HG02610 (cell line): Measurements from ENCODE around the gene PTCH2.
A peak's percentile ranks its signal among the peaks of the same experiment; 100 is the strongest.
"Not testable (repeated sequence)": the region's sequence is repeated elsewhere in the genome, so short reads cannot be mapped to it uniquely, and the experiment has no call there.

ENCODE experiments used
- ATAC-seq: cut with Tn5 transposase; IDR thresholded peaks from one replicate; pipeline ENCODE4 v1.9.1; 2021; ENCODE audit warnings: mild to moderate bottlenecking, moderate library complexity; ENCODE audit not compliant: unreplicated experiment

Gene PTCH2

DNA sequence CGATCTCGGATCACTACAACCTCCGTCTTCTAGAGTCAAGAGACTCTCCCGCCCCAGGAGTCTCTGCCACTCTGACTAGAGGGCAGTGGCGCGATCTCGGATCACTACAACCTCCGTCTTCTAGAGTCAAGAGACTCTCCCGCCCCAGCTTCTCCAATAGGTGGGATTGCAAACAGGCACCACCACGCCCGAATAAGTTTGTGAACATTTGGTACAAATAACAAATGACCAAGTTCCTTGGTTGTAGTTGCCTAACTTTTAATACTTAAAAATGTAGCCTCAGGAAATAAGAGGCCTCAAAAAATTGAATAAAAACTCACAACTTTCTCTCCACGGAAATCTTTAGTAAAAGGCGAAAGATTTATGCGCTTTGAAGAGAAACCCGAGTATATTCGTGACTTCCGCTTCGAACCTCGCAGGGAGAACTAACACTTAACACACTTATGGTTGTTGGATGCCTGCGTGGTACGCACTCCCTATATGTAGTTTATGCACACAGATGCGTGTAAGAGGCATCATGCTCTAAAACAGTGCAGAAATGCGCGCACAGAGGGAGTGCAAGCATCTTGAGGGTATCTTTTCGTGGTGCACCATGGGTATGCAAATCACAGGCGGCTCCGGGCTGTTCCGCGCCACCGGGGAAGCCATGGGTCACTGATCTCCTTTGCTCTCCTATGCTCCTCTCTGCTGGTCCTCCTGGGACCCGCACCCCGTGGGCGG, 23.3 kb downstream of the PTCH2 start:
- ATAC-seq: peak; percentile 86

DNA sequence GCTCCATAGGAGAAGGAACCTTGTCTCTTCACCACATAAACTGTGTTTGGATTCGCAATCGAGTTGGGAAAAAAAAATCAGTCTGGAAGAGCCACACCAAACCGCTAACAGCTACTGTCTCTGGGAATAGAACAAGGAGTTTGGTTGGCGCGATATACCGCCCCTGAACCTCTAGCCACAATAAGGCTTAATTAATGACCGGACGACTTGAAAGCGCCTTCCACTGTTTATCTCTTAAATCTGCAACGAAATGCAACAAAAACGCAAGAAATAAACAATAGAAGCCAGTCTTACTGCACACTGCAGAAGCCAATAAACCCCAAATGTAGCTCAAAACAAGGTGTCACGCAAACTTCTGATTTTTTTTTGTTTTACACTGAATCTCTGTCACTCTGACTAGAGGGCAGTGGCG, 23.9 kb downstream of the PTCH2 start:
- no peak for ATAC-seq

DNA sequence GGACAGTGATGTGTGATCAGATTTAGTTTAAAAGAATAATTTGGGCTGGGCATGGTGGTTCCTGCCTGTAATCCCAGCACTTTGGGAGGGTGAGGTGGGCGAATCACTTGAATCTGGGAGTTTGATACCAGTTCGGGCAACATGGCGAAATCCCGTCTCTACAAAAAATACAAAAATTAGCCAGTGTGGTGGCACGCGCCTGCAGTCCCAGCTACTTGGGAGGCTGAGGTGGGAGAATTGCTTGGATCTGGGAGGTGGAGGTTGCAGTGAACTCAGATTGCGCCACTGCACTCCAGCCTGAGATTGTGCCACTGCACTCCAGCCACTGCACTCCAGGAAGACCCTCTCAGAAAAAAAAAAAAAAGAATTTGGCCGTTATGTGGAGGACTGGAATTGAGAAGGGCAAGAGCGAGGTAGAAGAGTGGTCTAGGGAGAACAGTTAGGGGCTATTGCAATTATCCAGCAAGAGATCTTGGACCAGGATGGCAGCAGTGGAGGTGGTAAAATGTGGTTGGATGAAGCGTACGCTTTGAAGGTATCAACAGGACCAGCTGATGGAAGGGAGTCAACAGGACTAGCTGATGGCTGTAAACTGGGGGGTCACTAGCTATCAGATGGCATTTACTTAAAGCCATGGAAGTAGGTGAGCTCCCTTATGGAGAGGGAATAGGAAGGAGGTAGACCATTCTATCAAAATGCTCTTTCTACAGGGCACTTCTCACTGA, 25.1 kb downstream of the PTCH2 start:
- ATAC-seq: no peak

DNA sequence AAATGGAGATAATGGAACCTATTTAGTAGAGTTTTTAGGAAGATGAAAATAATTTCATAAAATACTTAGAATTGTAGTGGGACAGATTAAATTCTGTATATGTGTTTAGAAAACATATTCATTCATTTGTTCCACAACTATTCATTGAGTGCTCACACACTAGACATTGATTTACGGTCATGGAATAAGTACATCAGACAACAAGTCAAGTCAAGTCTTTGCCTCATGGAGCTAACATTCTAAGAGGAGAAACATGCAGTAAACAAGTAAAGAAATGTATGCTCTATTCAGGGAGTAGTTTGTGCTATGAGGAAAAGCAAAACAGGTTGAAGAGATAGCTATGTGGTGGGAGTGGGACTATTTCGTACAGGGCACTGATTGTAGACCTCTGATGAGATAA, 25.7 kb downstream of the PTCH2 start:
- no peak for ATAC-seq

DNA sequence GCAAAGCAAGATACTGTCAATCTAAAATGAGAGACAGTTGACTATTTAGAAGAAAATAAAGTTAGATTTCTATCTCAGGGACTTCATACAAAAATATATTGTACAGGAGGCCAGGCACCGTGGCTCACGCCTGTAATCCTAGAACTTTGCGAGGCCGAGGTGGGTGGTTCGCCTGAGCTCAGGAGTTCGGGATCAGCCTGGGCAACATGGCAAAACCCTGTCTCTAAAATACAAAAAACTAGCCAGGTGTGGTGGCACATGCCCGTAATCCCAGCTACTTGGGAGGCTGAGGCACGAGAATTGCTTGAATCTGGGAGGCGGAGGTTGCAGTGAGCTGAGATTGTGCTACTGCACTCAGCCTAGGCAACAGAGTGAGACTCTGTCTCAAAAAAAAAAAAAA, 27.1 kb downstream of the PTCH2 start:
- not testable (repeated sequence) for ATAC-seq

DNA sequence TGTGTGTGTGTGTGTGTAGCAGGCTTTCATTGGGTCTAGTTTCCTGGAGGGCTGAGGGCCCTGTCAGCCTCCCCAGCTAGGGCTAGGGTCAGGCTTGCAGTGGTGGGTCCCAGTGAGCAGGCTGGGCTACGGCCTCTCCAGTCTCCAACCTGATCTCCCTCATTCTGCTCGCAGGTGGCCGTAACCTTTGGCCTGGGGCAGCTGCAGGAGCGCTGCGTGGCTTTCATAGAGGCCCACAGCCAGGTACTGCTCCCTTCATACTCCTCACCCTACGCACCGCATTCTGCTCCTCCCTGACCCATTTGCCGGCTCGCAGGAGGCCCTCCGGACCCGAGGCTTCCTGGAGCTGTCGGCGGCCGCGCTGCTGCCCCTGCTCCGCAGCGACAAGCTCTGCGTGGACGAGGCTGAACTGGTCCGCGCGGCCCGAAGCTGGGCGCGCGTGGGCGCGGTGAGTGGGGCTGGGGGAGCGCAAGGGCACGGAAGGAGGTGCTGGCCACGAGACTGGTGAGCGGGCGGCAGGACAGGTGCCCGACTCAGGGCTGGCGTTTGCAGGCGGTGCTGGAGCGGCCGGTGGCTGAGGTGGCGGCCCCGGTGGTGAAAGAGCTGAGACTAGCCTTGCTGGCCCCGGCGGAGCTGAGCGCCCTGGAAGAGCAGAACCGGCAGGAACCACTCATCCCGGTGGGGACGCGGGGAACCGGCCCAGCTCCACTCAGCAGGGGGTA, 30.1 kb downstream of the PTCH2 start:
- ATAC-seq: no peak

DNA sequence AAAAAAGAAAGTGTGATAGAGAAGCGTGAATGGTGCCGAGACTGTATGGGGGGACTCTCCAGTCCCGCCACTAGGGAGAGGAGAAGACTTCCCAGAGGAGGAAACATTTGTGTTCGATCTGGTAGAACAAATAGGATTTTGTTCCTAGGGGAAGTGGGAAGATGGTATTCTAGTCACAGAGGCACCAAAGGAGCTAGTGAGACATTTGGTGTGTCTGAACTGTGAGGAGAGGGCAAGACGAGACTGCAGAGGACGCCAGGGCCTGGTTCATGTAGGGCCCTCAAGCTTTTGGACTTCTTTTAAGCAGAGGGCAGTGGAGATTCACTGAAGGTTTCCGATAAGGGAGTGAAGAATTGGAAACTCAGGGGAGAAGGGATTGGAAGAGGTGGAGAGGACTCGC, 31.8 kb downstream of the PTCH2 start:
- ATAC-seq: no peak

DNA sequence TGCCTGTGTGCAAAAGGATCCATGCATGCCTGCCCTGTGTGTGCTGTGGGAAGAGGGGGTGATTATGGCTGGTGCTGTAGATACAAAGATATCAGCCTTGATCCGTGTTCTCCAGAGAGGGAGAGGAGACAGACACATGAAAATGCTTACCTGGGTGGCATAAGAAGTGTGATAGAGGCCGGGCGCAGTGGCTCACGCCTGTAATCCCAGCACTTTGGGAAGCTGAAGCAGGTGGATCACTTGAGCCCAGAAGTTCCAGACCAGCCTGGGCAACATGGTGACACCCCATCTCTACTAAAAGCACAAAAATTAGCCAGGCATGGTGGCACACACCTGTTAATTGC, 32.3 kb downstream of the PTCH2 start:
- not testable (repeated sequence) for ATAC-seq

DNA sequence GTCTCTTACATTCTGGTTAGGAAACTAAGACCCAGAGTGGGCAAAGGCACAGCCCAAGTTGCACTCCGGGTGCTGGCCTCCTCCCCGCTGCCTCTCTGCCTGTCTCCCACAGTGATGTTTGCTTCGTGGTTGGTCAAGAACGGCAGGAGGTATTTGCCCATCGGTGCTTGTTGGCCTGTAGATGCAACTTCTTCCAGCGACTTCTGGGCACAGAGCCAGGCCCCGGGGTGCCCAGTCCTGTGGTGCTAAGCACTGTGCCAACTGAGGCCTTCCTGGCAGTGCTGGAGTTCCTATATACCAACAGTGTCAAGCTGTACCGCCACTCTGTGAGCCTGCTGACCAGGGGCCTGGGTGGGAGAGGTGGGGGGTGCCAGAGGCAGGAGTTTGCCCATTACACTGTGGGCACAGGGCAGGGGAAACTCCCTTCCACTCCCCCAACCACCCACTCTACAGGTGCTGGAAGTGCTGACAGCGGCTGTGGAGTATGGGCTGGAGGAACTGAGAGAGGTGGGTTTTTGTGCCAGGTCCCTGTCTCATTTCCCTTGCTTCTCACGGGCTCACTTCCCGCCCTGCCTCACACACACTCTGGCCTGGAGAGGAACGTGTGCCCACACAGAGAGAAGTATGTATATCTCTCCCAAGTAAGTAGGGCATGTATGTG, 32.8 kb downstream of the PTCH2 start:
- ATAC-seq: no peak

DNA sequence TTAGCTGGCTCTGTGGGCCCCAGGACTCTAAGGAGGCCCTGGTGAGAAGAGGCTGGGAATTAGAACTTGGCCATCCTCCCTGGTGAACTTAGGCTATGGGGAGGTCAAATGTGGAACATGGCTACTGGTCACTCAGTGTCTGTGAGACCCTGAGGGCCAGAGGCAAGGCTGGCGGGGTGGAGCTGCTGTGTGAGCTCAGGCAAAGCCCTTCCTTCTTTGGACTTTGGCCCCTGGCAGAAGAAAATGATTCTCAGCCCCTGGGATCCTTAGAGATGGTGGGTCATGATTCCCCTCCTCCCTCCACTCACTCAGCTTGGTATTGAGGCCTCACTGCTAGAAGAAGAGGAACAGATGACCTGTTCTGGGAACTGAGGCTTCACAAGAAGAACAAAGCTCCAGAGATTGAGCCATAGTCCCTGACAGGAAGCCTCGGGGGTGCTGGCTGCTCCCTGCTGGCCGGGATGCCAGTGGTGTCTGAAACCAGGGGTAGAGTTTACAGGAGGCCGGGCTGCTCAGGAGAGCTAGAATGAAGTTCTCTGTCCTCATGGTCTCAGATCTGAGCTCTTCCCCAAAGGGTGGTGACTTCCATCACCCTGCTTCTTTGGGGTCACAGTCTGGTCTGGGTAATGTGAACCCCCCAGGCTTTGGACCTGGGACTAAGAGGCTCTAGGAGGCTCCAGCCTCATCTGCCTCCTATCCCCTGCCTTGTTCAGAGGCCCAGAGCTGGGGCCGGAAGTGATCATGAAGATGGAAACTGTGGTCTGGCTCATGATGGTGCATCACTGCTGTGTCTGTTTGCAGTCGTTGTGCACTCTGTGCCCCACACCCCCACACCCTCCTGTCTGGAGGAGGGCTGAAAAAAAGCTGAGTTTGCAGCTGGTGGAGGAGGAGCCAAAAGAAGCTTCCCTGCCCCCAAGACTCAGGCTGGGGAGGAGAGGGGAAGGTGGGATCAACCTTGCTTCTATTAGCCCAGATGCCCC, 33.8 kb downstream of the PTCH2 start:
- ATAC-seq: peak; percentile 39

DNA sequence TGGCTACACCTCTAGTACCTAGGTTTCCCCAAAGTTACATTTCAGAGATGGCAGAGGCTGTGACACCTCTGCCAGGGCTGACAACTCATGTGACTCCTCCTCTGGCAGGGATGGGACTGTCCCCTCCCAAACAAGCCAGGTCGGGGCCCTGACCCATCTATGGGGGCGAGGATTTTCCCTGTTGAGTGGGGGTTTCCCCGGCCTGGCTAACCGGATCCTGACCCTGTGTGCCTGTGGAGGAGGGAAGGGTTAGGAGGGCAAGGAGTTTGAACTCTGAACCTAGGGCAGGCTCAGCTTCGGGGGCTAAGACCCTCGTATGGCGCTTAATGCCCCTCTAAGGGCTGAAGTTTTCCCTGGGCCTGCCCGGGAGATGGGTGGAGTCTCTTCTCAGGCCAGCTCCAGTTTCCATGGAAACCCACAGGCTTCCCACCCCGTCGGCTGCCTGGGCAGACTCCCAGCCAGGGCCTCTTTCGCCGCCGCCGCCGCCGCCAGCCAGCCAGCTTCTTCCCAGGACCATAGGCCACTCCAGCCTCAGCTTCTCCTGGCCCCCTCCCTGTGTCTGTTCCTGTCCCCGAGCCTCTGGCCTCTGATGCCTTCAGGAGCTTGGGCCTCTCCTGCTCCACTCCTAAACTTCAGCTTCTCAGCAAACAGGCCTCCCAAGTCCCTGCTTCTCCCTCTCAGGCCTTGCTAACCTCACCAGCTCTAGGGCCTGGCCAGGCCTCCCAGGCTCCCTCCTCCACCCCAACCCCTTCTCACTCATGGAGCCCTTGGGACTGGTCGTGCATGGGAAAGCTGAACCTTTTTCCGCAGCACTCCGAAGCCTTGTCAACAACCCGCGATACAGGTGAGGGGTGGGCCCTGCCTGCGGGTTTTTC, 34.8 kb downstream of the PTCH2 start, which contains the start of gene BTBD19:
Gene BTBD19, plus strand, starts transcription at position 461 of the 875 bp plus-strand sequence. Its CDS starts 298 bp downstream, at position 759.
- peak; percentile 40 for ATAC-seq

DNA sequence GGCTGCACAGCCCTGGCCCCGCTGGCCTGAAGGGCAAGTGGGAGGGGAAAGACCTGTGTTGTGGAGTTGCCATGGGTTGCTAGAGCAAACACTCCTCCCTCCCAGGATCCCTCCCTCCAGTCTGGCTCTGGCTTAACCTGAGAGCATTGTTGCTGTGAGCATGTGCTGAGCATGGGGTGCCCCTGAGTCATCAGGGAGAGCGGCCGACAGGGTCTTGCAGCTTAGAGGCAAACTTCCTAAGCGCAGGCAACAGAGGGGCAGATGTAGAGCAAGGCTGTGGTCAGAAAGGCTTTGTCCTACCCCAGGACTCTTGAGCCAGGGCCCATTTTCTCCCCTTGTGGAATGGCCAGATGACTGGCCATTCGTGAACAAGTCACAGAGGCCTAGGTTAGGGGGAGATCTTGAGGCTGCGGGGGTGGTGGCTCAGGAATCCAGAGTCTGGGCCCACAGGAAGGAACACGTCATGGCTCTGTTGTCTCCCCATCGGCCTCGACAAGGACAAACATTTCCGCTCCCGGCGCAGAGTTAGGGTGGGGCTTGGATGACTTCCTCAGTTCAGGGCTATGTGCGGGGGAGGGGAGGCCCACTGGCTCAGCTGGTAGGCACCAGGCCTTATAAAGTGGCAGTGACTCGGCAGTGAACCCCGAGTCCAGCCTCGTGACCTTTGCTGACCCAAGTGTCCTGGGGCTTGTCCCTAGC, 35.5 kb downstream of the PTCH2 start:
- peak; percentile 35 for ATAC-seq

DNA sequence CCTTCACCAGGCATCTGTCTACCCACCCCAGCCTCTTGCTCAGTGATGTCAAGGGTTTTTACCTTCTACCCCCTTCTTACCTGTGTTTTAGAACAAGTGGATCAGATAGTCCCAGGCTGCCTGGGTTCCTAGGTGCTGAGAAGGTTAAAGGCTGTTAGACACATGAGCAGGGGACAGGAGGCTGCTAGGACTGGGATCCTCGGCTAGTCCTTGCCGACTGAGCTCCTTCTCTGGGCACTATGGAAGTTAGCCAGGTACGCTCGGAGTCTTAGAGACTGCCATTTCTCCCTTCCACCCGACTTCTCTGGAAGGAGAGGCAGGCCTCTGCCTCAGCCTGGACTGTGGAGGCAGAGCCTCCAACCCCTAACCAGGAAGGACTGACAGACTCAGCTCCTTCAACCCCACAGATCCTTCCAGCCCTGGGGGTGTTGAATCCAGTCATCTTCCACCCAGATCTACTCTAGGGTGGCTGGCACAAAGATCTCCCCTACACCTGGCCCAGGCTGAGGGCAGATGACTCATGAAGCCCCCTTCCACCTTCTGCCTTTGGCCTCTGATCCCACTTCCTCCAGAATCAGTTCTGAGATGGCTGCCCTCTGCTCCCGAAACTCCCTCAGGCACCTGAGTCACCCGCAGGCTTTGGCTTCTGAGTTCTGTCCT, 36.2 kb downstream of the PTCH2 start, which contains the start of gene DYNLT4:
Gene DYNLT4, minus strand, starts transcription at position 648 of the 660 bp plus-strand sequence. CDS start 683 bp downstream, outside the sequence.
- no peak for ATAC-seq

DNA sequence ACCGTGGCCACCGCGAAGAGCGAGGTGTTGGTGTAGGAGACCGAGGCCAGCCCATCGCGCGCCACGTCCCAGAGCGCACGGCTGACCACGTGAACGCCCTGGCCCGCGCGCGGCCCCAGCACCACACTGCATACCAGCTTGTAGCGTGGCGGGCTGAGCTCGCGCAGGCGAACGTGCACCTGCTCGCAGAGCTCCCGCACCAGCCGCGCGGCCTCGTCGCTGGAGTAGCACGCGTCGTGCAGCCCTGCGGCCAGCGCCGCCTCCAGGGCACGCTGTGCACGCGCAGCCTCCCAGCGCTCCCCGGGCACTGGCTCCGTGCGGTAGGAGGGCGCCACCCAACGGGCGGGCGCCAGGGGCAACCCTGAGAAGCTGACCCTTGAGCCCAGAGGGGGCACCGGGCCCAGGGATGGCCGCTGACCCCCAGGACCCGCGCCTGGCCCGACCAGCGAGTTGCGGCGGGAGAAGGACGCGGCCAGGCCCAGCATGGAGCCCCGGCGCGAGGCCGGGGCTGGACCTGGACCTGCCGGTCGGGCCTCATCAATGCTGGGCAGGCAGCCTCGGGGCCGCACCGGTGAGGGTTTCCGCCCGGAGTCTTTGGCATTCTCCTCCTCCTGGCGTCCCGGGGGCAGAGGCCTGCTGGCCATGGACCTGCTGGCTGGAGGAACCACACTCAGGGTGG, 36.9 kb downstream of the PTCH2 start:
- ATAC-seq: no peak

DNA sequence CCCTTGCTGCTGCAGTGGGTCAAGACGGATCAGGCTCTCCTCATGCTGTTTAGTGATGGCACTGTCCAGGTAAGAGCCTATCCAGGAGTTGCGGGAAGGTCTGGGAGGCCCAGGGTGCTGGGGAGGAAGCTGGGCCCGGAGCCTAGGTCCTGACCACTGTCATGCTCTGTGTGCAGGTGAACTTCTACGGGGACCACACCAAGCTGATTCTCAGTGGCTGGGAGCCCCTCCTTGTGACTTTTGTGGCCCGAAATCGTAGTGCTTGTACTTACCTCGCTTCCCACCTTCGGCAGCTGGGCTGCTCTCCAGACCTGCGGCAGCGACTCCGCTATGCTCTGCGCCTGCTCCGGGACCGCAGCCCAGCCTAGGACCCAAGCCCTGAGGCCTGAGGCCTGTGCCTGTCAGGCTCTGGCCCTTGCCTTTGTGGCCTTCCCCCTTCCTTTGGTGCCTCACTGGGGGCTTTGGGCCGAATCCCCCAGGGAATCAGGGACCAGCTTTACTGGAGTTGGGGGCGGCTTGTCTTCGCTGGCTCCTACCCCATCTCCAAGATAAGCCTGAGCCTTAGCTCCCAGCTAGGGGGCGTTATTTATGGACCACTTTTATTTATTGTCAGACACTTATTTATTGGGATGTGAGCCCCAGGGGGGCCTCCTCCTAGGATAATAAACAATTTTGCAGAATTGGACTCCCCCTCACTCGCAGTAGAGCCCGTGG, 37.6 kb downstream of the PTCH2 start:
- no peak for ATAC-seq

DNA sequence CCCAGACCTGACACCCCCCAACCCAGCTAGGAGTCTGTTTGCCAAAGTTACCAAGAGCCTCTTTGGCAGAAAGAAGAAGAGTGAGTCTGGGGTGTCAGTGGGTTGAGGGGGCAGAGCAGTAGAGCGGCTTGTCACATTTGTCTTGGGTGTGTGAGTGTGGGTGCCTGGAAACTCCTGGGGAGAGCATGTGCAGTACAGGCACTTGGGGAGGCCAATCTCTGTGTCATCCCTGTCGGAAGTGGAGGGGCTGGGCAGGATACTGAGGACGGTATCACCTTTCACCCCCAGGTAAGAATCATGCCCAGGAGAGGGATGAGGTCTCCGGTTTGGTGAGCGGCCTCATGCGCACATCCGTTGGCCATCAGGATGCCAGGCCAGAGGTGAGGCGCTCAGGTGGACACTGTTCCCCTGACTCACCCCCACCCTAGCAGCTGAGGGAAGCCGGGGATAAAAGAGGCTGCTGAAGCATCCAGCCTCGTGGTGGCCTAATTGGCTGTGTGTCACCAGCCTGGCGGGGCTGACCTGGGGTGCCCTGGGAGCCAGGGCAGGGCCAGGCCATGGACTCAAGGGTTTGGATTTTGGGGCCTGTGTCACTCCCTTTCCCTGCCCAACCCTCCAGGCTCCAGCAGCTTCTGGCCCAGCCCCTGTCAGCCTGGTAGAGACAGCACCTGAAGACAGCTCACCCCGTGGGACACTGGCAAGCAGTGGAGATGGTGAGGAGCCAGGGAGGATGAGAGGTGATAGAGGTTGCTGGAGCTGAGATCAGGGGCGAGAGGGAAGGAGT, 39.5 kb downstream of the PTCH2 start:
- no peak for ATAC-seq
